Measurements from ENCODE around the gene SIRT7. TPM values are rescaled to one million over a fixed set of nuclear protein-coding genes. Genes with fewer than 3 reads are reported as not detected.
A peak's percentile ranks its signal among the peaks of the same experiment; 100 is the strongest.

The SIRT7 gene
- total and polyA plus RNA-seq, 4 donors, result 8.5 to 43.1 (median 20.1) TPM

- DNase-seq, result no peak
- no peaks in the 10 kb centered on the region for H3K9me3 ChIP-seq (ENCODE audit: control insufficient read depth, low read length)
- no peak for ATAC-seq (ENCODE audit: low FRiP score)
- H3K27ac ChIP-seq (ENCODE audit: low read depth in 1 of 2, low read length in 2 of 2), result no peak overlapping the region
- H3K27me3 ChIP-seq (ENCODE audit: control insufficient read depth in 1 of 2, insufficient read depth in 2 of 2, low read length in 1 of 2), result no peaks in the 10 kb centered on the region
- intact Hi-C loops (cut with DNase I), result no loop called here
- no peaks in the 10 kb centered on the region for H3K4me1 ChIP-seq (ENCODE audit: control insufficient read depth in 1 of 2, insufficient read depth in 2 of 2, low read length in 2 of 2)
- WGBS, 2 donors, result 91 to 92% methylated on average over 22 of the region's 22 CpGs
- H3K4me3 ChIP-seq (ENCODE audit: low read length in 2 of 2), result no peak overlapping the region
- peaks cover 0 to 4% of the 10 kb centered on the region in 2 donors for H3K36me3 ChIP-seq (ENCODE audit: control insufficient read depth in 1 of 2, insufficient read depth in 2 of 2, low read length in 1 of 2)
These were observed 18.3 kb downstream of the SIRT7 start for GRCh38 chr17:81899514-81900166.

- ATAC-seq (ENCODE audit: low FRiP score), result no peak
- no peaks in the 10 kb centered on the region for H3K27me3 ChIP-seq (ENCODE audit: control insufficient read depth in 1 of 2, insufficient read depth in 2 of 2, low read length in 1 of 2)
- no peaks in the 10 kb centered on the region for H3K9me3 ChIP-seq (ENCODE audit: control insufficient read depth, low read length)
- intact Hi-C loops (cut with DNase I), result no loop called here
- no peak for DNase-seq
- H3K4me1 ChIP-seq (ENCODE audit: control insufficient read depth in 1 of 2, insufficient read depth in 2 of 2, low read length in 2 of 2), result no peaks in the 10 kb centered on the region
- H3K36me3 ChIP-seq (ENCODE audit: control insufficient read depth in 1 of 2, insufficient read depth in 2 of 2, low read length in 1 of 2), result peaks cover 0 to 4% of the 10 kb centered on the region in 2 donors
- no peak overlapping the region for H3K27ac ChIP-seq (ENCODE audit: low read depth in 1 of 2, low read length in 2 of 2)
- WGBS, 2 donors, result 89 to 90% methylated on average over 9 of the region's 9 CpGs
- H3K4me3 ChIP-seq (ENCODE audit: low read length in 2 of 2), result no peak overlapping the region
These were observed 19.1 kb downstream of the SIRT7 start for GRCh38 chr17:81898885-81899284.

- intact Hi-C loops (cut with DNase I), result no loop called here
- Histone ChIP-seq H3K9me3 (ENCODE audit: control insufficient read depth, low read length) (no peaks in the 10 kb centered on the region), H3K36me3 (ENCODE audit: control insufficient read depth in 1 of 2, insufficient read depth in 2 of 2, low read length in 1 of 2) (peaks cover 0 to 4% of the 10 kb centered on the region in 2 donors), H3K4me1 (ENCODE audit: control insufficient read depth in 1 of 2, insufficient read depth in 2 of 2, low read length in 2 of 2) (no peaks in the 10 kb centered on the region), H3K4me3 (ENCODE audit: low read length in 2 of 2) (no peak overlapping the region), H3K27me3 (ENCODE audit: control insufficient read depth in 1 of 2, insufficient read depth in 2 of 2, low read length in 1 of 2) (no peaks in the 10 kb centered on the region), H3K27ac (ENCODE audit: low read depth in 1 of 2, low read length in 2 of 2) (no peak overlapping the region)
- WGBS, 2 donors, result 85 to 86% methylated on average over 19 of the region's 19 CpGs
- no peak for ATAC-seq (ENCODE audit: low FRiP score)
- no peak for DNase-seq
These were observed 19.7 kb downstream of the SIRT7 start for GRCh38 chr17:81898029-81898866.

- 94 to 95% methylated on average over 11 of the region's 11 CpGs for WGBS, 2 donors
- H3K9me3 ChIP-seq (ENCODE audit: control insufficient read depth, low read length), result no peaks in the 10 kb centered on the region
- intact Hi-C loops (cut with DNase I), result no loop called here
- no peaks in the 10 kb centered on the region for H3K4me1 ChIP-seq (ENCODE audit: control insufficient read depth in 1 of 2, insufficient read depth in 2 of 2, low read length in 2 of 2)
- H3K27ac ChIP-seq (ENCODE audit: low read depth in 1 of 2, low read length in 2 of 2), result no peak overlapping the region
- no peak for ATAC-seq (ENCODE audit: low FRiP score)
- peaks cover 0 to 4% of the 10 kb centered on the region in 2 donors for H3K36me3 ChIP-seq (ENCODE audit: control insufficient read depth in 1 of 2, insufficient read depth in 2 of 2, low read length in 1 of 2)
- no peak for DNase-seq
- no peaks in the 10 kb centered on the region for H3K27me3 ChIP-seq (ENCODE audit: control insufficient read depth in 1 of 2, insufficient read depth in 2 of 2, low read length in 1 of 2)
- no peak overlapping the region for H3K4me3 ChIP-seq (ENCODE audit: low read length in 2 of 2)
These were observed 22.6 kb downstream of the SIRT7 start for GRCh38 chr17:81895400-81895799.

- DNase-seq (no peak), ATAC-seq (ENCODE audit: low FRiP score) (no peak)
- H3K9me3 ChIP-seq (ENCODE audit: control insufficient read depth, low read length), result no peaks in the 10 kb centered on the region
- intact Hi-C loops (cut with DNase I), result no loop called here
- peak overlapping the region; percentile 94 to 97 for H3K4me3 ChIP-seq (ENCODE audit: low read length in 2 of 2)
- H3K4me1 ChIP-seq (ENCODE audit: control insufficient read depth in 1 of 2, insufficient read depth in 2 of 2, low read length in 2 of 2), result no peaks in the 10 kb centered on the region
- peak overlapping the region in 1 of 2 donors; percentile 69 for H3K27ac ChIP-seq (ENCODE audit: low read depth in 1 of 2, low read length in 2 of 2)
- H3K27me3 ChIP-seq (ENCODE audit: control insufficient read depth in 1 of 2, insufficient read depth in 2 of 2, low read length in 1 of 2), result no peaks in the 10 kb centered on the region
- peaks cover 0 to 7% of the 10 kb centered on the region in 2 donors for H3K36me3 ChIP-seq (ENCODE audit: control insufficient read depth in 1 of 2, insufficient read depth in 2 of 2, low read length in 1 of 2)
- 0 to 1% methylated on average over 36 to 40 of the region's 40 CpGs for WGBS, 2 donors
These were observed 26.7 kb downstream of the SIRT7 start for GRCh38 chr17:81891303-81891552.

GRCh38 chr17:81890447-81891302, 27.3 kb downstream of the SIRT7 start:
- Histone ChIP-seq H3K4me3 (ENCODE audit: low read length in 2 of 2) (peak overlapping the region; percentile 94 to 97), H3K9me3 (ENCODE audit: control insufficient read depth, low read length) (no peaks in the 10 kb centered on the region), H3K27me3 (ENCODE audit: control insufficient read depth in 1 of 2, insufficient read depth in 2 of 2, low read length in 1 of 2) (no peaks in the 10 kb centered on the region), H3K27ac (ENCODE audit: low read depth in 1 of 2, low read length in 2 of 2) (peak overlapping the region in 1 of 2 donors; percentile 69), H3K36me3 (ENCODE audit: control insufficient read depth in 1 of 2, insufficient read depth in 2 of 2, low read length in 1 of 2) (peaks cover 0 to 7% of the 10 kb centered on the region in 2 donors), H3K4me1 (ENCODE audit: control insufficient read depth in 1 of 2, insufficient read depth in 2 of 2, low read length in 2 of 2) (no peaks in the 10 kb centered on the region)
- 9 to 10% methylated on average over 52 to 69 of the region's 69 CpGs for WGBS, 2 donors
- DNase-seq, result no peak
- no peak for ATAC-seq (ENCODE audit: low FRiP score)
- intact Hi-C loops (cut with DNase I), result no loop called here

GRCh38 chr17:81889602-81890001, 28.4 kb downstream of the SIRT7 start:
- Histone ChIP-seq H3K4me1 (ENCODE audit: control insufficient read depth in 1 of 2, insufficient read depth in 2 of 2, low read length in 2 of 2) (no peaks in the 10 kb centered on the region), H3K4me3 (ENCODE audit: low read length in 2 of 2) (no peak overlapping the region), H3K36me3 (ENCODE audit: control insufficient read depth in 1 of 2, insufficient read depth in 2 of 2, low read length in 1 of 2) (peaks cover 0 to 7% of the 10 kb centered on the region in 2 donors), H3K27me3 (ENCODE audit: control insufficient read depth in 1 of 2, insufficient read depth in 2 of 2, low read length in 1 of 2) (no peaks in the 10 kb centered on the region), H3K27ac (ENCODE audit: low read depth in 1 of 2, low read length in 2 of 2) (no peak overlapping the region), H3K9me3 (ENCODE audit: control insufficient read depth, low read length) (no peaks in the 10 kb centered on the region)
- intact Hi-C loops (cut with DNase I), result no loop called here
- no peak for ATAC-seq (ENCODE audit: low FRiP score)
- WGBS, 2 donors, result 87 to 89% methylated on average over 9 of the region's 9 CpGs
- DNase-seq, result no peak

- 92 to 93% methylated on average over 16 of the region's 16 CpGs for WGBS, 2 donors
- H3K27ac ChIP-seq (ENCODE audit: low read depth in 1 of 2, low read length in 2 of 2), result no peak overlapping the region
- no peaks in the 10 kb centered on the region for H3K27me3 ChIP-seq (ENCODE audit: control insufficient read depth in 1 of 2, insufficient read depth in 2 of 2, low read length in 1 of 2)
- intact Hi-C loops (cut with DNase I), result no loop called here
- DNase-seq, result no peak
- no peak for ATAC-seq (ENCODE audit: low FRiP score)
- H3K4me3 ChIP-seq (ENCODE audit: low read length in 2 of 2), result no peak overlapping the region
- no peaks in the 10 kb centered on the region for H3K4me1 ChIP-seq (ENCODE audit: control insufficient read depth in 1 of 2, insufficient read depth in 2 of 2, low read length in 2 of 2)
- peaks cover 0 to 7% of the 10 kb centered on the region in 2 donors for H3K36me3 ChIP-seq (ENCODE audit: control insufficient read depth in 1 of 2, insufficient read depth in 2 of 2, low read length in 1 of 2)
- H3K9me3 ChIP-seq (ENCODE audit: control insufficient read depth, low read length), result no peaks in the 10 kb centered on the region
These were observed 28.9 kb downstream of the SIRT7 start for GRCh38 chr17:81888988-81889595.

All from aorta (tissue), 5 donors.